Stimulated activated CD8-positive, alpha-beta memory T cell treated with anti-CD3 and anti-CD28 coated beads, Interleukin-15, amount 100 ng/mL, for 4 hours (primary cell): ENCODE results near the gene TBCK.
"Not testable (repeated sequence)": the region's sequence is repeated elsewhere in the genome, so short reads cannot be mapped to it uniquely, and the experiment has no call there.

ENCODE experiments used
- DNase-seq, 2 donors: peaks; one replicate each; pipeline ENCODE4 v3.0.0-alpha.2; 2020; ENCODE audit warnings: low read depth in 2 of 2

TBCK gene

DNA sequence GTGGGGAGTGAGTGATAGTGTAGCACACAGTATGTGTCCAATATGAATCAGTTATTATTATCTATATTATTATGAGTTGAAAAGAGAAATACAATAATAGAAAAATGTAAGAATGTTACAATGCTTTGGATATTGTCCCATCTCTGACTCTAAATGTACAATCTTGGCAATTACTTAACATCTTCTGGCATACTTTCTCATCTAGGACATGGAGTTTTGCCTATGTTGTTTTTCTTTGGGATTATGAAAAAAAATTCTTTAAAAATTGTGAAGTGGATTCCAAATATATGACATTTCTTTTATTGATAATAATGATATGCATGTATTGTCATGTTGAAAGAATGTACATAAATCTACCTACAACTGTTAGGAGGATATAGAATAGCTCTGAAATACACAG is 84.1 kb downstream of the TBCK start:
- no peak for DNase-seq

DNA sequence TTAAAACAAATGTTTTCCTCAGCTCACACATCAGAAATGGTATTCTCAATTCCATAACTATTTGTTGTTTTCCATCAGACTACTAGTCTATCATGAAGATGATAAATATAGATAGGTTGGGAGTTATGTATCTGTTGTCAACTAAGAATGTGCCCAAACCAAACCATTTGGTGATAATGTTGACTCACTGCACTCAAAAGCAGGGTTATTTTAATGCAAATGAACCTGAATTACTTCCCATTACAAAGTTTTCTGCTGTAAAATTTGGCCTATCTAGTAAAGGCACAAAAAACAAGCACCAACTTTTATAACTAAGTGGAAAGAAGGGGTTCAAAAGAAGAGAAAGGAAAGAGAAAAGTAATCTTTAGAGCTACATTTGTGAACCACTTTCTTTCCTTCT is 93.5 kb downstream of the TBCK start:
- DNase-seq: no peak

DNA sequence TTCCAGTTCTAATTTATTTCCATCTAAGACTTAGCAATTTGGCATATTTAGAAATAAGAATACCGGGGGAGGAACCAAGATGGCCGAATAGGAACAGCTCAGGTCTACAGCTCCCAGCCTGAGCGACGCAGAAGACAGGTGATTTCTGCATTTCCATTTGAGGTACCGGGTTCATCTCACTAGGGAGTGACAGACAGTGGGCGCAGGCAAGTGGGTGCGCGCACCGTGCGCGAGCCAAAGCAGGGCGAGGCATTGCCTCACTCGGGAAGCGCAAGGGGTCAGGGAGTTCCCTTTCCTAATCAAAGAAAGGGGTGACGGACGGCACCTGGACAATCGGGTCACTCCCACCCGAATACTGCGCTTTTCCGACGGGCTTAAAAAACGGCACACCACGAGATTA is 102.7 kb downstream of the TBCK start:
- DNase-seq: not testable (repeated sequence)

DNA sequence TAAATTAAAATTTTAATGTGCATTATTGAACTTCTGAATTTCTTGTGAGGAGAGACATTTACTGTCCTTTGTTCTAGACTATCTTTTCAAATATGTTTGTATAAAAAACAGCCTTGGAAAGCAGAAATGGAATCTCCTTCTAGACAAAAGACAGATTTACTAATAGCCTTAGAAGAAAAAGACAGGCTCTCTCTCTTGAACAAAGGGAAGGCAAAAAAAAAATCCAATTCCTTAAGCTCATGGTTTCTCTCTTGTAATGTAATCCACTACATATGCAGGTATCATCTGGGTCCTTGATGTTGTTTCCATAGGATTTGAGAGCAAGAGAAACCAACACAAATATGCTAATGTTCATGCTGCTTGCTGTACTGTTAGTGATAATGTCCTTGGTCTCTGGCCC is 106.0 kb downstream of the TBCK start:
- DNase-seq: no peak

DNA sequence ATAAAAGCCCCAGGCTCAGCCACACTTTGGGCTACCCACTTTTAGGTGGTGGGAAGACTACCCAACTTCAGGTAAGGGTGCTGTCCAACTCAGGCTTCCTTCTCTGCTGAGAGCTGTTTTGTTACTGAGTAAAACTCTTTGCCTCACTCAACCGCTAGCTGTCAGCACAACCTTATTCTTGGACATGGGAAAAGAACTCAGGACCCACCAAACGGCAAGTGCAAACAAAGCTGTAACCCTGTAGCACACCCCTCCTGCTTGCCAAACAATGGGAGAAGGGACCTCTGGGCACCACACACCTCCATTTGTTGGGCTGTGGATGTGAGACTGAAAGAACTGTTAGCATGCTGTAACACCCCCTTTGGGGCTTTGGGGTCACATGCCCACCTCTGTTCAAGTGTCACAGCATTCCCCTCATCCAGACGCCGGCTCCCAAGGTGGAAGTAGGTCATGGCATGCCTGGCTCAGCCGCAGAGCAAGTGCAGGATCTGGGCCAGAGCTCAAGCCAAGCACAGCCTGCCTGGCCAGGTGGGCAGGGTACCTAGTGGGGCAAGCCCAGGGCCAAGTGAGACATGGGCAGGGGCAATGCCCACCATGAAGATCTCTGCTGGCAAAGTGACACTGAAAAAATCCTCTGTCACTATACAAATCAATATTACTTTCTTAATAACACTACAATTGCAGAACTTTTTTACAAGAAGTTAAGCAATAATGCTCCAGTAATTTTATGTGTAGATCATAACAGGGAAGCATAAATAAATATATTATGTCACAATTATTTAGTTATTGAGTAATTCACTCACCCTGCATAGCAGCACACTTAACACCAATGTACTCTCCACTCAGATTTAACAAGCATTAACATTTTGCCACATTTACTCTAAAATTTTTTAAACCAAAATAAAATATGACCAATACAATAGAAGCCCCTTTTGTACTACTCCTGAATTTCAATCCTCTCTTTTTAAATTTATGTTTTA is 107.2 kb downstream of the TBCK start:
- DNase-seq: no peak

DNA sequence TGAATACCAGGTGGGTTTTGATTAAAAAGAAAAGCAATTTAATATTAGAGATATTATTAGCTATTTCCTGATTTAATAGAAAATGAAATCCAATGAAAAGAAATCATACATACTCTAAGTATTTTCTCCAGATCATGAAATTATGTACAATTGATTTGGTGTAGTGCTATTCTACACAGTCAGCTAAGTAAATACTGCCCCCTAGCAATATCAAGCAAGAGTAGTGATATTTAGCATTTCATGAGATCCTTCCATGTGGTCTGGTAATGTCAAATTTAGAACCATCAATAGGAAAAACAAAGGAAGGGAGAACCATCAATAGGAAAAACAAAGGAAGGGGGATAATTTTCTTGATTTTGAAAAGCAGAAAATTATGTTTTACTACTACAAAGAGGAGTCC is 114.6 kb downstream of the TBCK start:
- DNase-seq: no peak

DNA sequence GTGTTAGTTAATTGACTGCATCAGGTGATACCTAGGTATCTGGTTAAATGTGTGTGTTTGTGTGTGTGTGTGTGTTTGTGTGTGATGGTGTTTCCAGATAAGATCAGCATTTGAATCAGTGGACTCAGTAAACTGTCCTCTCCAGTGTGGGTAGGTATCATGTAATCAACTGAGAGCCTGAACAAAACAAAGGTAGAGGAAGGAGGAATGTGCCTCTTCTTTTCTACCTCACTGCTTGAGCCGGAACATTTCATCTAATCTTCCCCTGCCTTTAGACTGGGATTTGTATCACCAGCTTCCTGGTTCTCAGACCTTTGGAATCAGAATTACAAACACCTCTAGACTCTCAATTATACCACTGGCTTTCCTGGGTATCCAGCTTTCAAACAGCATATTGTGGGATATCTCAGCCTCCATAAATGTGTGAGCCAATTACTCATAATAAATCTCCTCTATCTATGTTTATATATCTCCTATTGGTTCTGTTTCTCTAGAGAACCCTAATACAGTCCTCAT is 120.5 kb downstream of the TBCK start:
- DNase-seq: no peak

DNA sequence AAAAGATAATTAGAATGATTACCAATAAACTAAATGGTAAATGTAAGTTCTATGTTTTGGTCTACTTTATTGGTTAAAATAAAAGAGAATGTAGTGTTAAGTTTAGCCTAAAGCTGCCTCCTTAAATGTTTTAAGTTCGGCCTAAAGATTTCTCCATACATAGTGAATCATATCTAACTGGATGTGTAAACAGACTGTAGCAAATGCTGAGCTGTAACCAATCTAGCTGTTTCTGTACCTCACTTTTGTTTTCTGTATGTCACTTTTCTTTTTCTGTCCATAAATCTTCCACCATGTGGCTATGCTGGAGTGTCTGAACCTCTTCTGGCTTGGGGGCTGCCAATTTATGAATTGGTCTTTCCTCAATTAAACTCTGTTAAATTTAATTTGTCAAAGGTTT is 121.2 kb downstream of the TBCK start:
- DNase-seq: no peak

DNA sequence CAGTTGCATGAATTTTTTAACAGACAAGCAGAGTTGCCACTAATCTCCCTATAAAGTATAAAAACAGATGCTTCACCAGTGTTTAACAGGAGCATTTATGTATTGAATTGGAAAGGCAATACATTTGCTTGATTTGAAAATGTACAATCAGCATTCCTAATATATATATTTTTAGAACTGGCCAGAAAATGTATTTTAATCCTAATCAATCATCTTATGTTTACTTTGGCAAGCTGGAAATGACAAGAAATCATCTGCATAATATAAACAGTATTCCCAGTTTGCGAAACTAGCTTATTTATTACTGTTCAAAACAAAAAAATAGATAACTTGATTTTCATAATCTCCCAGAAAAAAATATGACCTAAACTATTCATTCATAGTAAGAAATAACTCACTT is 123.9 kb downstream of the TBCK start:
- no peak for DNase-seq

DNA sequence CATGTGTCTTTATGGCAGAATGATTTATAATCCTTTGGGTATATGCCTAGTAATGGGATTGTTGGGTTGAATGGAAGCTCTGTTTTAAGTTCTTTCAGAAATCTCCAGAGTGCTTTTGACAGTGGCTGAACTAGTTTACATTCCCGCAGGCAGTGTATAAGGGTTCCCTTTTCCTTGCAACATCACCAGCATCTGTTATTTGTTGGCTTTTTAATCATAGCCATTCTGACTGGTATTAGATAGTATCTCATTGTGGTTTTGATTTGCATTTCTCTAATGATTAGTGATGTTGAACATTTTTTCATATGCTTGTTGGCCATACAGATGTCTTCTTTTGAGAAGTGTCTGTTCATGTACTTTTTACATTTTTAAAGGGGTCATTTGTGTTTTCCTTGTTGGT is 129.8 kb downstream of the TBCK start:
- DNase-seq: no peak

DNA sequence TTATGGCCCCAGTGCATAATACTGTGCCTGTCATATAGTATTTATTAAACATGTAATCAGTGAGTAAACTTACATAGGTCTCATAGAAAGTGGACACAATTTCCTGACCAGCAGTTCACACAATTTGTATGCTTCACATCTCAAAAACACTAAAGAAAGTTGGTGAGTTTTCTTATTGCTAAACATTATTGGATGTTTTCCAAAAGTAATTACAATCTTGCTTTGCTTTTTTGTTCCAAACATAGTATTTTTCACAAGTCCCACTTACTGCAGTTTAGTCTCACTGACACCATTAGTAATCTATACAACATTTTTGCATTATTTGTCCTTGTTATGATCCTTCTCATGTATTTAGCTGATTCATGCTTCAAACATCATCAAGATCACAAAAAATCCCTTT is 132.5 kb downstream of the TBCK start:
- no peak for DNase-seq

DNA sequence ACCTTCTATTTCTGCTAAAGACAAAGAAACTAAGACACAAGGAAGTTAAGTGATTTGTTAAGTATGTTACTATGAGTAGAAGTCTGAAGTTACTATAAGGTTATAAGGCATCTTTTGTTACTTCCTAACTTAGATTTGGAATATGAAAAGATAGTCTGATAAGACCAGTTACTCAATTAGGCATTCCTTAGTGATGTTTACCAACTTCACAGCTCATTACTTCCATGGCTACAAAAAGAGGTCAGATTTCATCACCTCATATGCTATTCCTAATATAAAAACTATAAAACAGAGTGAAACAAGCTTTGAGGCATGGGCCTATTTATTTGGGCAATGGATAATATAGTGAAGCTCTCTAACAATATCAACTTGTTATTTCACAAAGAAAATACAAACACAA is 143.1 kb downstream of the TBCK start:
- no peak for DNase-seq

DNA sequence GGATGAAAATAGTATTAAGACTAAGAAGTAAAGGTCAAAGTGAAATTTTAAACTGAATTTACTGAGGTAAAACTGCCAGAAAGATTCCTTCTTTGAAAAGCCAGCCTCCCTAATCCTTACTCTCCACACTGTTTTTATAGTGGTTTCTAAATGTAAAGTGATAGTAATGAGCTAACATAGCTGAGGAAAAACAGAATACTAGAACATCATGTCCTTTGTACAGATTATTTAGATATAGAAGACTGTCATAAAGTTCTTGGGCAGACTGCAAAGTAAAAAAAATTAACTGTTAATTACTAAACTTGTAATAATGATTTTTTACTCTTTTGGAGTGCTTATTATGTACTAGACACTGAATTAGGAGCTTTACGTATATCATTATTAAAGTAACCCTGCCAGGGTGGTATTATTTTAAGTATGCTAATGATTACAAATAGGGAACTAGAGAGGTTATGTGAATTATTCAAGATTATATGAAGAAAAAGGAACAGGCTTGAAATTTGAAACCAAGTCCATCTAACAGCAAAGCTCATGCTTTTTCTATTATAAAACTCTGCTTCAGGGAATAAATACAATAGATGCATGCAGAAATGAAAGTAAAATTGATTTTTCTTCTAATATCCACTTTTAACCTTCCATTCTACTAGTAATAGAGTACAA is 150.5 kb downstream of the TBCK start:
- no peak for DNase-seq

DNA sequence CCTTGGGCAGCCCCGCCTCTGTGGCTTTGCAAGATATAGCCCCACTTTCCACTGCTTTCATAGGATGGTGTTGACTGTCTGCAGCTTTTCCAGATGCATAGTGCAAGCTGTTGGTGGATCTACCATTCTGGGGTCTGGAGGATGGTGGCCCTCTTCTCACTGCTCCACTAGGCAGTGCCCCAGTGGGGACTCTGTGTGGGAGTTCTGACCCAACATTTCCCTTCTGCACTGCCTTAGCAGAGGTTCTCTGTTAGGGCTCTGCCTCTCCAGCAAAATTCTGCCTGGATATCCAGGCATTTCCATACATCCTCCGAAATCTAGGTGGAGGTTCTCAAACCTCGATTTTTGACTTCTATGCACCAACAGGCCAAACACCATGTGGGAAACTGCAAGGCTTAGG is 153.7 kb downstream of the TBCK start:
- no peak for DNase-seq

DNA sequence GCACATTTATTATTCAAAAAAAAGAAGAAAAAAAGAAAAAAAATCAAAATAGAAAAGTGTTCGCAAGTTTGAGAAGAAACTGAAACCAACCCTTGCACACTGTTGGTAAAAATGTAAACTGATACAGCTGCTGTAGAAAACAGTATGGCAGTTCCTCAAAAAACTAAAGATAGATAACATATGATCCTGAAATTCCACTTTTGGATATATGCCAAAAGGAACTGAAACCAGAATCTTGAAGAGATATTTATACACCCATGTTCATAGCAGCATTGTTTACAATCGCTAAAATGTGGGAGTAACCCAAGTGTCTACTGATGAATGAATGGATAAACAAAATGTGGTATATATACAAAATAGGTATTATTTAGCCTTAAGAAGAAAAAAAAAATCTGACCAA is 155.4 kb downstream of the TBCK start:
- no peak for DNase-seq

DNA sequence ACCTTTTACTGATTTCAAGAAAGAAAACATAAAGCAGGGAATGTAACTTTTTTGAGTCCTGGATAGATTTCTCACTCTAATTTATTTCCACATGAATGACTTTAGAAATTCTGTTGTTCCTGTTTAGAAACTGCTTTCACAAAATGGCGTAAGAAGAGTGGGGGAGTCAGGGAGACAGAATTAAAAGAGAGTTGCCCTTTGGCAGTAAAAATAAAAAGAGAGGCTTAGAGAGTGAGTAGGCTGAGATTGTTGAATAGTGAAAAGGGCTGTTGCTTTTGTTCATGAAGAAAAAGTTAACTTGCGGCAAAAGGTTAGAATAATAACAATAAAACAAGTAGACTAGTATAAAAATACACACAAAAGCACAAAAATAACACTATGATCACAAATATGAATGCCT is 166.1 kb downstream of the TBCK start:
- DNase-seq: no peak

DNA sequence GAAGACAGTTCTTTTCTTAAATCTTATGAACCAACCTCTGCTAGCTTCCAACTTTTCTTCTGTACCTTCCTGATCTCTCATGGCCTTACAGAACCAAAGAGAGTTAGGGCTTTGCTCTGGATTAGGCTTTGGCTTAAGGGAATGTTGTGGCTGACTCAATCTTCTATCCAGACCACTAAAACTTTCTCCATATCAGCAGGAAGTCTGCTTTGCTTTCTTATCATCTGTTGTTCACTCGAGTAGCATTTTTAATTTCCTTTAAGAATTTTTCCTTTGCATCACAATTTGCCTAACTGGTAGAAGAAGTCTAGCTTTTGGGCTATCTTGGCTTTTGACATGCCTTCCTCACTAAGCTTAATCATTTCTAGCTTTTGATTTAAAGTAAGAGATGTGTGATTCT is 167.0 kb downstream of the TBCK start:
- no peak for DNase-seq

DNA sequence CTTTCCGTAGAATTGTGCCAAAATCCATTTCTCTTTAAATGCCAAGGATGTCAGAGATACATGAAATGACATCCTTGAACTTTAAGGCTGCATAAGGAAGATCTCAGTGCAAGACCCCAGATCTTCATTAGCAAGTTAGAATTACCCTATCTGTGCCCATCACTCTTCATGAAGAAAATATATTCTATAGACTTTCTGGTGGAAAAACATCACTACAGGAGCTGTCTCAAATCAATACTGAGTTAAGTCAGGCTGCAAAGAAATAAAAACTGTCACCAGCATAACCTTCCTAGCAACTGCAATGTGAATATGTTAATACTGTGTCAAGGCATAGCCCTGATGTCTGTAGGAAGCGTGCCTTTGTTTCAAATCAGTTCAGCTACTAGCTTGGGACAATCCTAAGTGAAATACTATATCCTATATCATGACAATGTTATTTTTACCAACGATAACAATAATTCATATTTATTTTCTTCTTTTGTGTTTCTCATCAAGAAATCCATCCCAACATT is 173.3 kb downstream of the TBCK start:
- DNase-seq: no peak

DNA sequence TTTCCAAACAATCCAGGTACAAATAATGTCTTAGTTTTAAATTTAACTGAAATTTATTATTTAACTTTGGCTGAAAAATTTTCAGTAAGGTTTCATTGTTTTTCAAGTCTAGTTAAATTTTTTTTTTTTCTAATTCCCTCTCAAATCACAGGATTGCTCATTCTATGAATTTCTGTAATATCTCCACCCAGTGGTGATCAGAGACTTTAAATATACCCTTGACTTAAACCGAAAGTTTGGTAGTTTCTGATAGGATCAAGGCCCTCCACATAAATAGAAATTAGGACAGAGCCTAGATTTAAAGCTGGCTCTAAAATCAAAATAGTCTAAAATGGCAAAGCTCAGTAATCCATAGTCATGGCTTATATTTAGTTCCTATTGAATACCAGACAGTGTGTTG is 175.4 kb downstream of the TBCK start:
- DNase-seq: no peak

DNA sequence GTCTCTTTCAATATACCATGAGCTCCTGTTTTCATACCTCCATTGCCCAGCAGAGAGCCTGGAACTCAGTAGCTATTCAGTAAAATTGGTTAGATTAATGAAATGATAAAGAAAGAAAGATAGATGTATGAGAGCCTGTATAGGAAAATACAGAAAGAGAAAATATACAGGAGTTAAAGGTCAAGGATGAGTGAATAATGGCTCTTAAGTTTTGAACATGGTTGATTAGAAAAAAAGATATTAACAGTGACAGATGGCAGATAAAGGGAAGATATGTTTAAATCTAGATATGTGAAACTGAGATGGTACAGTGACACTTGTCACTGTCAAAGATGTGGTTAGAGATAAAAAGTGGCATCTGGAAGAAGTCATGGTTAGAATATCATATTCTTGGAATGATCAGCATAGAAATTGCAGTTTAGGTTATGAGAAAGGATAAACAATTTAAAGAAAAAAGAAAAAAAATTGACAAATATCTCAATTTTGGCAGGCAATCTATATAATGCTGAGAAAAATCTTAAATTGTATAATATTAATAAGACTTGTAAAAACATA is 179.2 kb downstream of the TBCK start:
- no peak for DNase-seq

DNA sequence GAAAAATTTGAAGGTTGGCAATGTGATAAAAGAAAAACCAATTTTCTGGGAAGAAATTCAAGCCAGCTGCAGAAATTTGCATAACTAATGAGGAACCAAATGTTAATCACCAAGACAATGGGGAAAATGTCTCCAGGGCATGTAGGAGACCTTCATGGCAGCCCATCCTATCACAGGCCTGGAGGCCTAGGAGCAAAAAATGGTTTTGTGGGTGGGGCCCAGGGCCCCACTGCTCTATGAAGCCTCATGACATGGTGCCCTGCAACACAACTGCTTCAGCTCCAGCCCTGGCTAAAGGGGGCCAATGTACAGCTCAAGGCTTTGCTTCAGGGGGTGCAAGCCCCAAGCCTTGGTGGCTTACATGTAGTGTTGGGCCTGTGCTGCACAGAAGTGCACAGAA is 184.0 kb downstream of the TBCK start:
- no peak for DNase-seq

DNA sequence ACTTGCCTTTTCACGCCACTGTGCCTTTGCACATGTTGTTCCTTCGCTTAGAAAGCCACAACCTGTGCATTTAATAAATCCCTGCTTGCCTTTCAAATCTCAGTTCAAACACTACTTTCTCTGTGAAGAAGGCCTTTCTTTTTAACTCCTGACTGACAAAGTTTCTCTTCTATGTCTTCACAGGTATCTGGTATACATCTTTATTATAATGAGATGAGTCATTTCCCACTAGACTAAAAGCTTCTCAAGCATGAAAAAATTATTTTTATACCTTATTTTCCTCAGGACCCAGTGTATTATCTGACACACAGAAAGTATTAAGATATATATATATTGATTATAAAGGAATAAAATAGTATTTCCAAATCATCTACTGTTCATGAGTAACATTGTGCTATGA is 189.9 kb downstream of the TBCK start:
- DNase-seq: no peak
